Pancreas (tissue), 10 donors: ENCODE measurements around the gene CCER1. TPM values are rescaled to one million over a fixed set of nuclear protein-coding genes. Genes with fewer than 3 reads are reported as not detected.

Source experiments
- ATAC-seq, 4 donors: fragments of 200-7000 bp; cut with Tn5 transposase; one replicate each; pipeline versions ENCODE4 v1.8.0 to v1.9.1; 2020; ENCODE audit warnings: mild to moderate bottlenecking in 4 of 4, moderate library complexity in 4 of 4
- DNase-seq, 6 donors: peaks; one replicate each; pipeline ENCODE4 v3.0.0-alpha.2; 2020
- FAIRE-seq: peaks from 2 replicates; lab custom pipeline; 2012; peaks lifted over from hg19 to GRCh38; lab: Jason Lieb, UNC
- H3K27ac ChIP-seq, 4 donors: fragments of 200-600 bp; sonication (generic); 1 replicate in 3 of 4; 2 replicates in 1 of 4; pipeline versions ENCODE4 v1.5.0 to v1.8.0; 2020
- H3K27me3 ChIP-seq, 4 donors: fragments of 200-600 bp; one replicate each; pipeline ENCODE4 v1.8.0; 2021
- H3K36me3 ChIP-seq, 3 donors: fragments of 200-600 bp; sonication (generic) in 1 of 3; one replicate each; pipeline versions ENCODE4 v1.5.0 to v1.8.0; 2020 to 2021
- H3K4me1 ChIP-seq, 3 donors: fragments of 200-600 bp; one replicate each; pipeline ENCODE4 v1.8.0; 2021
- H3K4me3 ChIP-seq, 4 donors: fragments of 200-600 bp; sonication (generic) in 2 of 4; one replicate each; pipeline versions ENCODE4 v1.5.0 to v1.8.0; 2020 to 2021
- H3K9me3 ChIP-seq, 4 donors: fragments of 200-600 bp; one replicate each; pipeline ENCODE4 v1.8.0; 2021
- CTCF ChIP-seq, 4 donors: fragments of 200-600 bp; sonication (generic) in 3 of 4; IDR thresholded peaks; one replicate each; pipeline versions ENCODE4 v1.5.0 to v1.8.0; 2021; ENCODE audit warnings: antibody characterized with exemption in 4 of 4
- WGBS, 2 donors: extraction: QIAGEN DNeasy Blood & Tissue Kit; methylation state at CpG; one replicate each; pipeline ENCODE4 v1.1.7; 2013; 5-methylcytosine and 5-hydroxymethylcytosine counted together
- intact Hi-C, 3 donors: fragments of 100-400 bp; cut with DNase I; formaldehyde crosslinking; loops; one replicate each; pipeline versions ENCODE4 v1.11.1 to v1.14.2; 2022
- polyA plus RNA-seq, 2 donors: library from polyadenylated mRNA; stranded (reverse); fragments of 200-250 nt; gene quantifications; one replicate each; pipeline ENCODE4 v1.2.3, GENCODE V29; 2013
- total RNA-seq, 6 donors: library from RNA; stranded (reverse); fragmentation: NEBNext Ultra II Directional in 4 of 6; extraction: Animal tissue kit (Norgen Biotek cat#: 25700) in 4 of 6; gene quantifications; one replicate each; pipeline versions ENCODE4 v1.2.1 to v1.2.4, GENCODE V29; 2021 to 2023
- donor health status: healthy with polysubstance abuse.
- donor health status: DM: no; HTN: no; CAD: no; lungs with moderate emphysema.
- donor health status: DM: no; HTN: no; CAD: no.
- donor health status: control.
- donor health status: control.
- donor health status: Bipolar disorder and iron deficiency.
- donor health status: DM: yes; HTN: yes; CAD: no.
- donor health status: DM: no; HTN: no; CAD: no.
- donor health status: DM: no; HTN: no; CAD: no.
- donor health status: DM: yes; HTN: yes; CAD: no.

Gene CCER1
- total and polyA plus RNA-seq, 8 donors = not detected

- H3K4me1 ChIP-seq = no peaks in the 10 kb centered on the region
- no peaks in the 10 kb centered on the region for H3K27me3 ChIP-seq
- H3K9me3 ChIP-seq = no peaks in the 10 kb centered on the region
- no peak for TF ChIP-seq CTCF (IDR thresholded peaks at IDR 0.05)
- no peak overlapping the region for H3K27ac ChIP-seq
- intact Hi-C loops = no loop called here
- ATAC-seq = no peak
- no peaks in the 10 kb centered on the region for H3K36me3 ChIP-seq
- no peak for FAIRE-seq
- no peak for DNase-seq
- no peak overlapping the region for H3K4me3 ChIP-seq
- 82 to 85% methylated on average over 1 of the region's 1 CpG for WGBS, 2 donors
These were observed 33.4 kb downstream of the CCER1 start for GRCh38 chr12:90921536-90921935.

- Histone ChIP-seq H3K9me3 (no peaks in the 10 kb centered on the region), H3K4me1 (no peaks in the 10 kb centered on the region), H3K36me3 (no peaks in the 10 kb centered on the region), H3K27ac (no peak overlapping the region), H3K27me3 (no peaks in the 10 kb centered on the region), H3K4me3 (no peak overlapping the region)
- 85 to 90% methylated on average over 1 of the region's 1 CpG for WGBS, 2 donors
- ATAC-seq = no peak
- FAIRE-seq = no peak
- no peak for DNase-seq
- no peak for TF ChIP-seq CTCF (IDR thresholded peaks at IDR 0.05)
- intact Hi-C loops = no loop called here
These were observed 34.8 kb downstream of the CCER1 start for GRCh38 chr12:90920222-90920621.

GRCh38 chr12:90917431-90917830 is 37.5 kb downstream of the CCER1 start:
- no peak for TF ChIP-seq CTCF (IDR thresholded peaks at IDR 0.05)
- H3K27ac ChIP-seq = no peak overlapping the region
- ATAC-seq = no peak
- 40 to 55% methylated on average over 2 of the region's 2 CpGs for WGBS, 2 donors
- H3K9me3 ChIP-seq = no peaks in the 10 kb centered on the region
- no peaks in the 10 kb centered on the region for H3K4me1 ChIP-seq
- no peak for DNase-seq
- intact Hi-C loops = no loop called here
- no peaks in the 10 kb centered on the region for H3K27me3 ChIP-seq
- no peak overlapping the region for H3K4me3 ChIP-seq
- no peaks in the 10 kb centered on the region for H3K36me3 ChIP-seq
- FAIRE-seq = no peak

- Histone ChIP-seq H3K36me3 (no peaks in the 10 kb centered on the region), H3K27me3 (no peaks in the 10 kb centered on the region), H3K4me3 (no peak overlapping the region), H3K27ac (no peak overlapping the region), H3K4me1 (no peaks in the 10 kb centered on the region), H3K9me3 (no peaks in the 10 kb centered on the region)
- DNase-seq (no peak), FAIRE-seq (no peak), ATAC-seq (no peak)
- intact Hi-C loops = no loop called here
- no peak for TF ChIP-seq CTCF (IDR thresholded peaks at IDR 0.05)
These were observed 38.5 kb downstream of the CCER1 start for GRCh38 chr12:90916516-90916915.

GRCh38 chr12:90915353-90915752 is 39.6 kb downstream of the CCER1 start:
- intact Hi-C loops = no loop called here
- no peaks in the 10 kb centered on the region for H3K9me3 ChIP-seq
- no peaks in the 10 kb centered on the region for H3K36me3 ChIP-seq
- no peaks in the 10 kb centered on the region for H3K27me3 ChIP-seq
- DNase-seq (no peak), ATAC-seq (no peak), FAIRE-seq (no peak)
- no peak for TF ChIP-seq CTCF (IDR thresholded peaks at IDR 0.05)
- 62 to 84% methylated on average over 2 of the region's 2 CpGs for WGBS, 2 donors
- H3K4me1 ChIP-seq = no peaks in the 10 kb centered on the region
- no peak overlapping the region for H3K27ac ChIP-seq
- H3K4me3 ChIP-seq = no peak overlapping the region
